Measurements from ENCODE around the gene RICTOR.

The RICTOR gene

DNA sequence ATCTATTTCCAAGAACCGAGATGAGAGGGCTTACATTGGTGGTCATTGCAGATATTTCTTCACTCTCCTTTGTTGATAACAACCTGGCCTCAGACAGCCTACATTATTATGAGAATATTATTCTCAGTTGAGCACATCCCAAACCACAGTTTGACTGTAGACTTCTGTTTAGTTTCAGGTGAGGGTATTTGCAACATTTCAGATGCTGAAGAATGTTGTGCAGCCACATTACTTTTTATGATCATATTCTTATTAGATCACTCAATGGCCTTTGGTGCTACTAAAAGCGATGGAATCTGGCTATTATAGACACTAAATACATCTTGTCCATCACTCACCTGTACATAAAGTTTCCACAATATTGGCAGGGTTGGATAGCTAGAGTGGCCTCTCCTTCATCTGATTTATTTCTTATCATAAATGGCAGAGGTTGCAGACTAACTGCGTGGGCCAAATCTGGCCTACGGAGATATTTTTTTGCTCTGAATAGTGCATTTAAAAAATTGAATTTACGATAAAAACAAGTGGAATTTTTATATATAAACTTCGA is 26.2 kb upstream of the RICTOR start:
- H3K9ac ChIP-seq: no peak overlapping the region
- no peak overlapping the region for H3K27ac ChIP-seq
- H3K36me3 ChIP-seq (ENCODE audit: control insufficient read depth, insufficient read depth, low read length): no peaks in the 10 kb centered on the region
- H3K4me3 ChIP-seq (ENCODE audit: low read depth, low read length): no peak overlapping the region
- H3K4me1 ChIP-seq: no peaks in the 10 kb centered on the region
- H3K79me2 ChIP-seq: no peaks in the 10 kb centered on the region
- TF ChIP-seq, protein P1, sequence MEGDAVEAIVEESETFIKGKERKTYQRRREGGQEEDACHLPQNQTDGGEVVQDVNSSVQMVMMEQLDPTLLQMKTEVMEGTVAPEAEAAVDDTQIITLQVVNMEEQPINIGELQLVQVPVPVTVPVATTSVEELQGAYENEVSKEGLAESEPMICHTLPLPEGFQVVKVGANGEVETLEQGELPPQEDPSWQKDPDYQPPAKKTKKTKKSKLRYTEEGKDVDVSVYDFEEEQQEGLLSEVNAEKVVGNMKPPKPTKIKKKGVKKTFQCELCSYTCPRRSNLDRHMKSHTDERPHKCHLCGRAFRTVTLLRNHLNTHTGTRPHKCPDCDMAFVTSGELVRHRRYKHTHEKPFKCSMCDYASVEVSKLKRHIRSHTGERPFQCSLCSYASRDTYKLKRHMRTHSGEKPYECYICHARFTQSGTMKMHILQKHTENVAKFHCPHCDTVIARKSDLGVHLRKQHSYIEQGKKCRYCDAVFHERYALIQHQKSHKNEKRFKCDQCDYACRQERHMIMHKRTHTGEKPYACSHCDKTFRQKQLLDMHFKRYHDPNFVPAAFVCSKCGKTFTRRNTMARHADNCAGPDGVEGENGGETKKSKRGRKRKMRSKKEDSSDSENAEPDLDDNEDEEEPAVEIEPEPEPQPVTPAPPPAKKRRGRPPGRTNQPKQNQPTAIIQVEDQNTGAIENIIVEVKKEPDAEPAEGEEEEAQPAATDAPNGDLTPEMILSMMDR (IDR thresholded peaks at IDR 0.05): no peak
- no peak overlapping the region for H3K4me2 ChIP-seq (ENCODE audit: low read length)
- H3K27me3 ChIP-seq (ENCODE audit: control insufficient read depth, insufficient read depth, low read length): no peaks in the 10 kb centered on the region
- H3K9me3 ChIP-seq (ENCODE audit: control insufficient read depth, low read length): no peaks in the 10 kb centered on the region
- no peak overlapping the region for H2AFZ ChIP-seq

DNA sequence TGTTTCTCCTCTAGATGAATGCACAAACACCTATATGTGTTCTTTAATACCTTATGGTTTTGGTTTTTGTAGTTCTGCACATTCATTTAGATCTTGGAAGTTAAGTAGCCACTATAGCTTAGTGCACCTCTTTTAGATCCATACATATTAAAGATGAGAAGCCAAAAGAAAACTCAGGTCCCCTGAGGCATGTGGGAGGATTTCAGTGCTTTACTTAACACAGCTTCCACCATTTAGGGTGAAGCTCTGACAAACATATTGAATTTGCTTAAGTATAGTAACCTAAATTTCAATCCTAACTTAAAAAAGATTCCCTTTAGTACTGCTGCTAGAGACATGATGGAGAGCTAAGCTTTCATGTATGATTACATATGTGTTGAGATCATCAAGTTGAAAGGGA is 25.6 kb upstream of the RICTOR start:
- no peaks in the 10 kb centered on the region for H3K79me2 ChIP-seq
- H3K36me3 ChIP-seq (ENCODE audit: control insufficient read depth, insufficient read depth, low read length): no peaks in the 10 kb centered on the region
- no peak overlapping the region for H3K4me2 ChIP-seq (ENCODE audit: low read length)
- no peak overlapping the region for H3K4me3 ChIP-seq (ENCODE audit: low read depth, low read length)
- TF ChIP-seq, protein P1 (IDR thresholded peaks at IDR 0.05): no peak
- no peaks in the 10 kb centered on the region for H3K4me1 ChIP-seq
- H3K27ac ChIP-seq: no peak overlapping the region
- H3K27me3 ChIP-seq (ENCODE audit: control insufficient read depth, insufficient read depth, low read length): no peaks in the 10 kb centered on the region
- H2AFZ ChIP-seq: no peak overlapping the region
- no peak overlapping the region for H3K9ac ChIP-seq
- H3K9me3 ChIP-seq (ENCODE audit: control insufficient read depth, low read length): no peaks in the 10 kb centered on the region

DNA sequence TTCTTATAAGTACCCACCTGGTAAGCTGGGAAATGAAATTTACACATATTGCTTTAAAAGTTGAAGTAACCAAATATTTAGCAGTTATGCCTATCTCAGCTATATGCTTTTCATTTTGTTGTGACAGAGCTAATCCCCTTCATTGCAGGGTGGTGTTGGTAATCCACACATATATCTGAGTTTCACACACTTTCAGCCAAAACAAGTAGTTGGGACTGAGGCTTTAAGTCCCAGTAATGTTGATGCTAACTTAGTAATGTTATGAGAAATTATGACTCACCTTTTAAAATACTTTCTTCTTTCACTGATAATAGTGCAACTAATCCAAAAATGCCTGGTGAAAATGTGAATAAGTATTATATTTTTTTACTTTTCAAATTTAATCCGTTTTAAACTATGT is 19.2 kb upstream of the RICTOR start:
- H3K27me3 ChIP-seq (ENCODE audit: control insufficient read depth, insufficient read depth, low read length): no peaks in the 10 kb centered on the region
- H3K79me2 ChIP-seq: no peaks in the 10 kb centered on the region
- H3K4me3 ChIP-seq (ENCODE audit: low read depth, low read length): no peak overlapping the region
- H3K36me3 ChIP-seq (ENCODE audit: control insufficient read depth, insufficient read depth, low read length): no peaks in the 10 kb centered on the region
- no peak overlapping the region for H3K4me2 ChIP-seq (ENCODE audit: low read length)
- no peak overlapping the region for H3K27ac ChIP-seq
- TF ChIP-seq, protein P1 (IDR thresholded peaks at IDR 0.05): no peak
- no peak overlapping the region for H3K9ac ChIP-seq
- no peaks in the 10 kb centered on the region for H3K9me3 ChIP-seq (ENCODE audit: control insufficient read depth, low read length)
- no peak overlapping the region for H2AFZ ChIP-seq
- H3K4me1 ChIP-seq: no peaks in the 10 kb centered on the region

DNA sequence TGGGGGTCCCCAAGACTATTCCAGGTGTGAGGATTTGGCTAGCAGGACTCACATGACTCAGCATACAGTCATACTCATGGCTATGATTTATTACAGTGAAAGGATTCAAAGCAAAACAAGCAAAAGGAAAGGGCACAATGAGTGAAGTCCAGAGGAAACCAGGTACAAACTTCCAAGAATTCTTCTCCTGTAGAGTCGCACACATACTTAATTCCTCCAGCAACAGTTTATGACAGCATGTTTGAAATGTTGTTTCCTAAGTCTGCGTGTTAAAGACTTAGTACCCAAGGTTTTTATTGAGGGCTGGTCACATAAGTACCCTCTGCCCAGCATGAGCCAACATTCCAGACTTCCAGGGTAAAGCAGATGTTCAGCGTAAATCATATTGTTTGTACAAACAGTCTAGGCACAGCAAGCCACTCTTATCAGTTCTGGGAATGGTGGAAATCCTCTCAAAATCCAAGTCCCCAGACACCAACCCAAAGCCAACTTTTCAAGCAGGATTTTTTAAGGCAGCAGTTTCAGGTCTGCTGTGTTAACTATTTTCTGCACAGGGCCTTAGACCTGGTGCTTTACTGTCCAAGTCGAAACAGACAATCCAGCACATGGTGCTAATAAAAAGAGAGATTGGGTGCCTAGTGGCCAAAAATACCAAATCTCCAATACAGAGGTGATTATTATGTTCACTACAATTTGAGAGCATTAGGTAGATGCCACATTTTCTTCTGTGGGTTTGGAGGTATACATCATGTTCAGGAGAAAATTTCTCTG is 18.6 kb upstream of the RICTOR start:
- no peaks in the 10 kb centered on the region for H3K27me3 ChIP-seq (ENCODE audit: control insufficient read depth, insufficient read depth, low read length)
- no peak overlapping the region for H3K4me3 ChIP-seq (ENCODE audit: low read depth, low read length)
- H3K4me2 ChIP-seq (ENCODE audit: low read length): no peak overlapping the region
- no peaks in the 10 kb centered on the region for H3K36me3 ChIP-seq (ENCODE audit: control insufficient read depth, insufficient read depth, low read length)
- no peak overlapping the region for H3K9ac ChIP-seq
- no peaks in the 10 kb centered on the region for H3K79me2 ChIP-seq
- TF ChIP-seq, protein P1 (IDR thresholded peaks at IDR 0.05): no peak
- H3K9me3 ChIP-seq (ENCODE audit: control insufficient read depth, low read length): no peaks in the 10 kb centered on the region
- no peak overlapping the region for H2AFZ ChIP-seq
- no peaks in the 10 kb centered on the region for H3K4me1 ChIP-seq
- H3K27ac ChIP-seq: no peak overlapping the region
